HepG2 (cell line): ENCODE measurements around the gene OXSM. TPM values are rescaled to one million over a fixed set of nuclear protein-coding genes. Genes with fewer than 3 reads are reported as not detected.

Source experiments
- ATAD3A ChIP-seq: sonication (generic); formaldehyde crosslinking; IDR thresholded peaks from 2 replicates; pipeline ENCODE4 v1.4.0; 2020; ENCODE audit warnings: missing genetic modification reagents
- ATM ChIP-seq: fragments of 450-650 bp; IDR thresholded peaks from 2 replicates; pipeline ENCODE4 v1.7.1; 2017; ENCODE audit warnings: mild to moderate bottlenecking, borderline replicate concordance
- CSRNP1 ChIP-seq: sonication (generic); formaldehyde crosslinking; IDR thresholded peaks from 2 replicates; pipeline ENCODE4 v1.8.1; 2023; ENCODE audit warnings: mild to moderate bottlenecking, missing genetic modification reagents
- CTCF ChIP-seq: sonication (generic); formaldehyde crosslinking; IDR thresholded peaks from 2 replicates; pipeline ENCODE4 v1.5.0; 2020; ENCODE audit warnings: mild to moderate bottlenecking, missing genetic modification reagents, moderate library complexity
- GTF2F1 ChIP-seq: fragments of 150-350 bp; IDR thresholded peaks from 2 replicates; pipeline ENCODE4 v1.6.1; 2014; ENCODE audit warnings: low read length
- LRRFIP1 ChIP-seq: sonication (generic); formaldehyde crosslinking; conservative IDR thresholded peaks from 2 replicates; pipeline ENCODE4 v1.4.0; 2020; ENCODE audit warnings: missing genetic modification reagents
- MEIS1 ChIP-seq: sonication (generic); formaldehyde crosslinking; IDR thresholded peaks from 2 replicates; pipeline ENCODE4 v1.9.0; 2021; ENCODE audit warnings: mild to moderate bottlenecking, missing genetic modification reagents, moderate library complexity, borderline replicate concordance
- NPAS2 ChIP-seq: sonication (generic); formaldehyde crosslinking; IDR thresholded peaks from 2 replicates; pipeline ENCODE4 v1.8.0; 2022; ENCODE audit warnings: mild to moderate bottlenecking, missing genetic modification reagents, borderline replicate concordance
- POLR2AphosphoS5 ChIP-seq: IDR thresholded peaks from 2 replicates; pipeline ENCODE4 v1.6.1; 2012; ENCODE audit warnings: low read depth, low read length
- RFXANK ChIP-seq: IDR thresholded peaks from 2 replicates; pipeline ENCODE4 v1.6.1; 2016
- TEAD2 ChIP-seq: sonication (generic); formaldehyde crosslinking; IDR thresholded peaks from 2 replicates; pipeline ENCODE4 v1.9.0; 2021; ENCODE audit warnings: missing genetic modification reagents
- WIZ ChIP-seq: sonication (generic); formaldehyde crosslinking; IDR thresholded peaks from 2 replicates; pipeline ENCODE4 v1.5.1; 2020; ENCODE audit warnings: mild to moderate bottlenecking, missing genetic modification reagents
- ZFP91 ChIP-seq: sonication (generic); formaldehyde crosslinking; IDR thresholded peaks from 2 replicates; pipeline ENCODE4 v1.9.0; 2022; ENCODE audit warnings: missing genetic modification reagents, mild to moderate bottlenecking, borderline replicate concordance
- ZNF468 ChIP-seq: sonication (generic); formaldehyde crosslinking; IDR thresholded peaks from 2 replicates; pipeline ENCODE4 v1.8.0; 2022; ENCODE audit warnings: mild to moderate bottlenecking, moderate library complexity, missing genetic modification reagents
- ZNF484 ChIP-seq: sonication (generic); formaldehyde crosslinking; IDR thresholded peaks from 2 replicates; pipeline ENCODE4 v1.5.1; 2020; ENCODE audit warnings: mild to moderate bottlenecking, low read depth, missing genetic modification reagents, borderline replicate concordance
- ZNF644 ChIP-seq: IDR thresholded peaks from 2 replicates; pipeline ENCODE4 v1.6.1; 2016; ENCODE audit warnings: low read depth
- ZNF691 ChIP-seq: sonication (generic); formaldehyde crosslinking; IDR thresholded peaks from 2 replicates; pipeline ENCODE4 v1.4.0; 2020; ENCODE audit warnings: missing genetic modification reagents, low read depth, mild to moderate bottlenecking, borderline replicate concordance
- ZNF768 ChIP-seq: sonication (generic); formaldehyde crosslinking; IDR thresholded peaks from 2 replicates; pipeline ENCODE4 v1.4.0; 2020; ENCODE audit warnings: missing genetic modification reagents
- ZNF780A ChIP-seq: sonication (generic); formaldehyde crosslinking; IDR thresholded peaks from 2 replicates; pipeline ENCODE4 v1.8.0; 2022; ENCODE audit warnings: mild to moderate bottlenecking, missing genetic modification reagents, moderate library complexity
- ZNF790 ChIP-seq: sonication (generic); formaldehyde crosslinking; IDR thresholded peaks from 2 replicates; pipeline ENCODE4 v1.8.0; 2022; ENCODE audit warnings: missing genetic modification reagents, mild to moderate bottlenecking, borderline replicate concordance
- ZNF891 ChIP-seq: sonication (generic); formaldehyde crosslinking; IDR thresholded peaks from 2 replicates; pipeline ENCODE4 v1.5.0; 2020; ENCODE audit warnings: mild to moderate bottlenecking, missing genetic modification reagents
- polyA plus RNA-seq, 8 experiments: library from polyadenylated mRNA; depleted of rRNA in 3 of 8; stranded (reverse) in 7 of 8; unstranded in 1 of 8; fragments of >200 nt; fragmentation: Illumina TruSeq in 4 of 8; extraction: Trizol in 4 of 8; gene quantifications; 2 replicates each; pipeline versions ENCODE4 v1.2.1 to v1.2.3, GENCODE V29; 2011 to 2016; ENCODE audit warnings: low read depth in 4 of 8, missing spikeins in 1 of 8, mixed read lengths in 1 of 8; ENCODE audit not compliant: insufficient read depth in 1 of 8
- total RNA-seq, 5 experiments: library from RNA; depleted of rRNA; stranded (reverse); fragments of >200 nt; fragmentation: Illumina TruSeq; extraction: Trizol; gene quantifications; 2 replicates each; pipeline ENCODE4 v1.2.3, GENCODE V29; 2016; ENCODE audit warnings: low read depth in 1 of 5

OXSM gene
- total and polyA plus RNA-seq, 2 of the 13 experiments (the other 11 are each of a cell fraction or from before 2014, with no cell fraction given), result 18.2 to 34.4 TPM

- TF ChIP-seq CTCF (CRISPR knock-in tag) (0 out of 2 replicates have a peak, but pooled peaks have one; percentile 2), ZFP91 (CRISPR knock-in tag) (peak; percentile 79; the same call in 1 of the 2 replicates), TEAD2 (CRISPR knock-in tag) (no peak), ZNF768 (CRISPR knock-in tag) (0 out of 2 replicates have a peak, but pooled peaks have one; percentile 28), NPAS2 (CRISPR knock-in tag) (no peak), GTF2F1 (no peak), POLR2AphosphoS5 (peak; percentile 78), ATM (no peak), ZNF891 (peak; percentile 30; the same call in 1 of the 2 replicates), ZNF484 (CRISPR knock-in tag) (no peak), RFXANK (CRISPR knock-in tag) (no peak), CSRNP1 (CRISPR knock-in tag) (peak; percentile 13; the same call in 1 of the 2 replicates), ZNF790 (CRISPR knock-in tag) (no peak), ATAD3A (CRISPR knock-in tag) (no peak), ZNF468 (CRISPR knock-in tag) (no peak), LRRFIP1 (CRISPR knock-in tag) (no peak), MEIS1 (CRISPR knock-in tag) (no peak), ZNF780A (no peak), WIZ (CRISPR knock-in tag) (no peak), ZNF644 (CRISPR knock-in tag) (no peak), ZNF691 (CRISPR knock-in tag) (no peak)
Observed at GRCh38 chr3:25782938-25783660, 6.8 kb upstream of the OXSM start, which contains the start of gene NGLY1 (continued).
